GM12878 (cell line): ENCODE measurements around the gene TSNAX. TPM values are rescaled to one million over a fixed set of nuclear protein-coding genes. Genes with fewer than 3 reads are reported as not detected.

Experiments
- ATAC-seq: fragments of 200-7000 bp; cut with Tn5 transposase; 3 replicates; pipeline ENCODE4 v1.9.1; 2020; ENCODE audit warnings: mild to moderate bottlenecking, moderate library complexity
- BruUV-seq: library from RNA; stranded (reverse); fragments of 400-500 nt; replicated peaks from 2 replicates; lab custom pipeline; 2021; lab: Mats Ljungman, UMichigan
- CTCF ChIA-PET: fragments of 300-600 bp; sonication (Branson Sonifier 250); formaldehyde crosslinking; extraction: SDS; loops from one replicate; lab custom pipeline; 2021; ENCODE audit warnings: inconsistent platforms; lab: Yijun Ruan, JAX
- POLR2A ChIA-PET: fragments of 350-600 bp; formaldehyde crosslinking; extraction: SDS; loops from one replicate; lab custom pipeline; 2021; ENCODE audit warnings: inconsistent platforms; lab: Charles Lee
- RAD21 ChIA-PET: fragments of 300-600 bp; sonication (Branson Sonifier 250); formaldehyde crosslinking; loops from one replicate; lab custom pipeline; 2023; ENCODE audit warnings: antibody characterized with exemption; ENCODE audit not compliant: unreplicated experiment; lab: Charles Lee
- SMC1A ChIA-PET: fragments of 300-600 bp; sonication (Branson Sonifier 250); formaldehyde crosslinking; loops from one replicate; lab custom pipeline; 2023; ENCODE audit not compliant: unreplicated experiment, uncharacterized antibody; lab: Charles Lee
- DNase-seq: peaks from one replicate; pipeline ENCODE4 v3.0.0-alpha.2; 2011; ENCODE audit warnings: low read depth, low spot score
- FAIRE-seq: peaks from 3 replicates; lab custom pipeline; 2011; peaks lifted over from hg19 to GRCh38; lab: Jason Lieb, UNC
- H2AFZ ChIP-seq: 2 replicates; pipeline ENCODE4 v1.6.0; 2011; ENCODE audit warnings: low read depth, low read length, control low read depth; ENCODE audit not compliant: control insufficient read depth
- H3K27ac ChIP-seq: 2 replicates; pipeline ENCODE4 v1.5.1; 2011; ENCODE audit warnings: control low read depth; ENCODE audit not compliant: control insufficient read depth, insufficient read depth
- H3K27me3 ChIP-seq, 2 experiments: replicated peaks in 1 of 2; 2 replicates each; pipeline versions ENCODE4 v1.6.0 to v1.6.1; 2011; ENCODE audit warnings: low read length in 1 of 2; ENCODE audit not compliant: control insufficient read depth in 2 of 2, insufficient read depth in 2 of 2
- H3K36me3 ChIP-seq, 2 experiments: 2 replicates each; pipeline ENCODE4 v1.5.1; 2011; ENCODE audit warnings: low read length in 1 of 2; ENCODE audit not compliant: control insufficient read depth in 2 of 2, insufficient read depth in 2 of 2
- H3K4me1 ChIP-seq: 2 replicates; pipeline ENCODE4 v1.6.1; 2011; ENCODE audit warnings: mild to moderate bottlenecking, low read length, moderate library complexity, mixed read lengths; ENCODE audit not compliant: control insufficient read depth, insufficient read depth
- H3K4me2 ChIP-seq: 2 replicates; pipeline ENCODE4 v1.6.0; 2011; ENCODE audit warnings: control low read depth; ENCODE audit not compliant: control insufficient read depth, insufficient read depth
- H3K4me3 ChIP-seq: fragments of 200-600 bp; sonication (generic); 2 replicates; pipeline ENCODE4 v1.5.1; 2016
- H3K79me2 ChIP-seq: 2 replicates; pipeline ENCODE4 v1.6.0; 2011; ENCODE audit warnings: low read length; ENCODE audit not compliant: control insufficient read depth, insufficient read depth
- H3K9ac ChIP-seq: 2 replicates; pipeline ENCODE4 v1.8.0; 2011; ENCODE audit warnings: low read length, control low read depth, mixed read lengths; ENCODE audit not compliant: control insufficient read depth, insufficient read depth
- H3K9me3 ChIP-seq: replicated peaks from 3 replicates; pipeline ENCODE4 v1.5.1; 2011; ENCODE audit warnings: mild to moderate bottlenecking, low read length; ENCODE audit not compliant: control insufficient read depth, insufficient read depth
- H4K20me1 ChIP-seq: 2 replicates; pipeline ENCODE4 v1.6.0; 2011; ENCODE audit not compliant: control insufficient read depth, insufficient read depth
- ASH2L ChIP-seq: fragments of 300-600, 200-600 bp; sonication (generic); IDR thresholded peaks from 2 replicates; pipeline ENCODE4 v1.6.1; 2017; ENCODE audit warnings: low read depth, mild to moderate bottlenecking, borderline replicate concordance
- BHLHE40 ChIP-seq, 2 experiments: fragments of 450-650 bp in 1 of 2; IDR thresholded peaks; 2 replicates each; pipeline ENCODE4 v1.6.1; 2011 to 2017; ENCODE audit warnings: low read depth in 2 of 2, borderline replicate concordance in 1 of 2, improper control_type of control experiment in 1 of 2, low read length in 1 of 2, mild to moderate bottlenecking in 1 of 2
- CBX5 ChIP-seq: sonication (generic); IDR thresholded peaks from 2 replicates; pipeline ENCODE4 v1.6.1; 2016; ENCODE audit warnings: low read depth, moderate library complexity, mild to moderate bottlenecking, inconsistent platforms
- EED ChIP-seq: sonication (generic); IDR thresholded peaks from 2 replicates; pipeline ENCODE4 v1.6.1; 2016; ENCODE audit warnings: antibody characterized with exemption, low read depth
- GATAD2B ChIP-seq: fragments of 450-650 bp; conservative IDR thresholded peaks from 2 replicates; pipeline ENCODE4 v1.6.1; 2017; ENCODE audit warnings: low read depth, mild to moderate bottlenecking, moderate library complexity
- IKZF2 ChIP-seq, 2 experiments: fragments of 450-650 bp; IDR thresholded peaks; 2 replicates each; pipeline ENCODE4 v1.6.1; 2017; ENCODE audit warnings: mild to moderate bottlenecking in 2 of 2, moderate library complexity in 2 of 2
- IRF4 ChIP-seq: IDR thresholded peaks from 2 replicates; pipeline ENCODE4 v1.6.1; 2011; ENCODE audit warnings: low read depth, low read length
- NFXL1 ChIP-seq: fragments of 450-650 bp; IDR thresholded peaks from 2 replicates; pipeline ENCODE4 v1.6.1; 2017; ENCODE audit warnings: antibody characterized with exemption, mild to moderate bottlenecking, borderline replicate concordance
- NR2C1 ChIP-seq: fragments of 450-650 bp; IDR thresholded peaks from 2 replicates; pipeline ENCODE4 v1.6.1; 2017; ENCODE audit warnings: antibody characterized with exemption, mild to moderate bottlenecking, moderate library complexity
- NR2C2 ChIP-seq: IDR thresholded peaks from 2 replicates; pipeline ENCODE4 v1.6.1; 2011; ENCODE audit warnings: borderline replicate concordance, low read depth; ENCODE audit not compliant: control insufficient read depth, insufficient read length
- RB1 ChIP-seq: fragments of 450-650 bp; formaldehyde crosslinking; IDR thresholded peaks from 2 replicates; pipeline ENCODE4 v1.6.1; 2017; ENCODE audit warnings: mild to moderate bottlenecking, borderline replicate concordance
- SMC3 ChIP-seq: IDR thresholded peaks from 2 replicates; pipeline ENCODE4 v1.6.1; 2011; ENCODE audit warnings: low read length, improper control_type of control experiment, borderline replicate concordance
- SPI1 ChIP-seq: IDR thresholded peaks from 2 replicates; pipeline ENCODE4 v1.6.1; 2011; ENCODE audit warnings: low read depth, mild to moderate bottlenecking, low read length, moderate library complexity, borderline replicate concordance; ENCODE audit not compliant: insufficient read depth
- SUPT20H ChIP-seq: IDR thresholded peaks from 2 replicates; pipeline ENCODE4 v1.6.1; 2011; ENCODE audit warnings: low read depth, mild to moderate bottlenecking, low read length, moderate library complexity, borderline replicate concordance; ENCODE audit not compliant: control insufficient read depth
- ZNF622 ChIP-seq: fragments of 450-650 bp; IDR thresholded peaks from 2 replicates; pipeline ENCODE4 v1.6.1; 2017; ENCODE audit warnings: mild to moderate bottlenecking, inconsistent platforms
- WGBS: methylation state at CpG from one replicate; pipeline ENCODE4 v1.1.6; 2016; ENCODE audit warnings: low lambda C conversion rate; ENCODE audit not compliant: insufficient replicate concordance, insufficient coverage; ENCODE audit errors: missing lambda C conversion rate; 5-methylcytosine and 5-hydroxymethylcytosine counted together
- in situ Hi-C: fragments of 300-500 bp; cut with MboI; formaldehyde crosslinking; loops from 9 replicates; pipeline ENCODE4 v1.14.3; 2018; ENCODE audit warnings: mixed read lengths
- intact Hi-C: fragments of 100-400 bp; cut with micrococcal nuclease; formaldehyde crosslinking; loops from one replicate; pipeline ENCODE4 v1.14.2; 2022; ENCODE audit not compliant: unreplicated experiment
- polyA plus RNA-seq, 11 experiments: library from polyadenylated mRNA; depleted of rRNA in 4 of 11; unstranded in 6 of 11; stranded (reverse) in 5 of 11; fragments of >200 nt; fragmentation: Nextera tagmentation in 4 of 11; fragmentation: Illumina TruSeq in 1 of 11; extraction: Ambion mirVana in 4 of 11; extraction: Trizol in 1 of 11; gene quantifications; 1 replicate in 1 of 11; 2 replicates in 10 of 11; pipeline versions ENCODE4 v1.2.1 to v1.2.3, GENCODE V29; 2011 to 2016; ENCODE audit warnings: inconsistent platforms in 2 of 11, missing spikeins in 2 of 11, low read depth in 1 of 11
- total RNA-seq, 4 experiments: library from RNA; depleted of rRNA in 3 of 4; stranded (reverse); fragments of >200 nt in 3 of 4; fragmentation: Illumina TruSeq in 1 of 4; extraction: Trizol in 1 of 4; gene quantifications; 2 replicates each; pipeline versions ENCODE4 v1.2.1 to v1.2.3, GENCODE V29; 2013 to 2021
- TF ChIP-seq, protein P1 (sequence below): fragments of 450-650 bp; formaldehyde crosslinking; IDR thresholded peaks from 2 replicates; pipeline ENCODE4 v1.4.0; 2022; ENCODE audit warnings: mild to moderate bottlenecking, moderate library complexity
- TF ChIP-seq, protein P2 (sequence below): IDR thresholded peaks from 2 replicates; pipeline ENCODE4 v1.6.1; 2012; ENCODE audit warnings: low read depth, low read length, improper control_type of control experiment

Gene TSNAX
- total and polyA plus RNA-seq, 10 of the 15 experiments (the other 5 are each of a cell fraction or from before 2014, with no cell fraction given) = 24.8 to 49.7 (median 35.6) TPM

DNA sequence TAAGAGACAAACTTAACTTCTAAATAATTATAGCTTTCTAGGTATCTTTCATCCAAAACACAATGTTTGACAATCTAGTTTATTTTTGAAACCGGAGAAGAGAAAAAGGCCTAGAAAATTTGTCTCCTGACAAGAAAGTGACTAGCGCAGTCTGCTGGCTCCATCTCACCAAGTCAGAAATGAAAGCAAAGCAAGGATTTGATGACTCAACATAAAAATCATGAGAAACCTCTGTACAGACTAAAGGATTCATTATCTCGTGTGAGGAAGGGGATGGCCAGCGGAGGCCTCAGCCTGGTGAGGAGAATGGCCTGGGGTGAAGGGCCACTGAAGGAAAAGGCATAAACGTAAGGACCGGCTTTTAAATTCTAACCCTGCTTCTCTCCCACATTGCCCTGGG lies 20.0 kb upstream of the TSNAX start:
- Histone ChIP-seq H3K79me2 (no peaks in the 10 kb centered on the region), H3K27ac (no peak overlapping the region), H3K9ac (no peak overlapping the region), H3K27me3 (no peaks in the 10 kb centered on the region), H4K20me1 (no peaks in the 10 kb centered on the region), H3K4me2 (no peak overlapping the region)
- ATAC-seq = peak; percentile 29; the same call in 1 of the 3 replicates
- BruUV-seq = no TSS peak
- in situ Hi-C loops = no loop called here
- intact Hi-C loops = no loop called here
- TF ChIP-seq ASH2L (no peak), IKZF2 (IDR thresholded peaks at IDR 0.05) (no peak), RB1 (no peak), SUPT20H (no peak), SPI1 (no peak), EED (no peak), NR2C2 (no peak), NR2C1 (no peak), CBX5 (no peak), ZNF622 (no peak), SMC3 (no peak), IRF4 (no peak), BHLHE40 (IDR thresholded peaks at IDR 0.05; ENCODE audit: borderline replicate concordance in 1 of 2, low read depth in 2 of 2, low read length in 1 of 2) (no peak), NFXL1 (no peak), GATAD2B (no peak)
- TF ChIP-seq, protein P1, sequence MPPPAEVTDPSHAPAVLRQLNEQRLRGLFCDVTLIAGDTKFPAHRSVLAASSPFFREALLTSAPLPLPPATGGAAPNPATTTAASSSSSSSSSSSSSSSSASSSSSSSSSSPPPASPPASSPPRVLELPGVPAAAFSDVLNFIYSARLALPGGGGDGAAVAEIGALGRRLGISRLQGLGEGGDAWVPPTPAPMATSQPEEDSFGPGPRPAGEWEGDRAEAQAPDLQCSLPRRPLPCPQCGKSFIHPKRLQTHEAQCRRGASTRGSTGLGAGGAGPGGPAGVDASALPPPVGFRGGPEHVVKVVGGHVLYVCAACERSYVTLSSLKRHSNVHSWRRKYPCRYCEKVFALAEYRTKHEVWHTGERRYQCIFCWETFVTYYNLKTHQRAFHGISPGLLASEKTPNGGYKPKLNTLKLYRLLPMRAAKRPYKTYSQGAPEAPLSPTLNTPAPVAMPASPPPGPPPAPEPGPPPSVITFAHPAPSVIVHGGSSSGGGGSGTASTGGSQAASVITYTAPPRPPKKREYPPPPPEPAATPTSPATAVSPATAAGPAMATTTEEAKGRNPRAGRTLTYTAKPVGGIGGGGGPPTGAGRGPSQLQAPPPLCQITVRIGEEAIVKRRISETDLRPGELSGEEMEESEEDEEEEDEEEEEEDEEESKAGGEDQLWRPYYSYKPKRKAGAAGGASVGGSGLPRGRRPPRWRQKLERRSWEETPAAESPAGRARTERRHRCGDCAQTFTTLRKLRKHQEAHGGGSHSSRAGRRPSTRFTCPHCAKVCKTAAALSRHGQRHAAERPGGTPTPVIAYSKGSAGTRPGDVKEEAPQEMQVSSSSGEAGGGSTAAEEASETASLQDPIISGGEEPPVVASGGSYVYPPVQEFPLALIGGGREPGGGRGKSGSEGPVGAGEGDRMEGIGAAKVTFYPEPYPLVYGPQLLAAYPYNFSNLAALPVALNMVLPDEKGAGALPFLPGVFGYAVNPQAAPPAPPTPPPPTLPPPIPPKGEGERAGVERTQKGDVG (CRISPR knock-in tag) = no peak
- TF ChIP-seq, protein P2, sequence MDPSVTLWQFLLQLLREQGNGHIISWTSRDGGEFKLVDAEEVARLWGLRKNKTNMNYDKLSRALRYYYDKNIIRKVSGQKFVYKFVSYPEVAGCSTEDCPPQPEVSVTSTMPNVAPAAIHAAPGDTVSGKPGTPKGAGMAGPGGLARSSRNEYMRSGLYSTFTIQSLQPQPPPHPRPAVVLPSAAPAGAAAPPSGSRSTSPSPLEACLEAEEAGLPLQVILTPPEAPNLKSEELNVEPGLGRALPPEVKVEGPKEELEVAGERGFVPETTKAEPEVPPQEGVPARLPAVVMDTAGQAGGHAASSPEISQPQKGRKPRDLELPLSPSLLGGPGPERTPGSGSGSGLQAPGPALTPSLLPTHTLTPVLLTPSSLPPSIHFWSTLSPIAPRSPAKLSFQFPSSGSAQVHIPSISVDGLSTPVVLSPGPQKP = no peak
- TF ChIP-seq, all 136 proteins: peak for 0
- no peak for FAIRE-seq
- POLR2A ChIA-PET = no interaction called here
- CTCF ChIA-PET = interaction anchor here (1.0 to 1.5 kb wide), 3 partner anchors 20 to 151 kb away, joined by 3 read pairs; no protein-coding TSS in a partner anchor
- WGBS = 73% methylated on average over 6 of the region's 6 CpGs
- H3K36me3 ChIP-seq = no peaks in the 10 kb centered on the region
- RAD21 ChIA-PET = interaction anchor here (1.3 kb wide), 1 partner anchor 90 kb away, joined by 4 read pairs; no protein-coding TSS in a partner anchor
- no peak for DNase-seq
- H3K9me3 ChIP-seq = no peaks in the 10 kb centered on the region; the same call in 2 of the 3 replicates
- H3K4me1 ChIP-seq = peaks cover 3% of the 10 kb centered on the region
- SMC1A ChIA-PET = interaction anchor here (1.3 kb wide), 1 partner anchor 10 kb away, joined by 5 read pairs; no protein-coding TSS in a partner anchor
- no peak overlapping the region for H2AFZ ChIP-seq
- no peak overlapping the region for H3K4me3 ChIP-seq
